GM12801 (cell line): ENCODE measurements around the gene GATA5.

Experiments used
- TF ChIP-seq, protein P1 (sequence below): IDR thresholded peaks from one replicate; pipeline ENCODE4 v1.5.1; 2011; ENCODE audit warnings: control low read depth; ENCODE audit not compliant: insufficient read length; ENCODE audit errors: extremely low read depth

GATA5 gene

DNA sequence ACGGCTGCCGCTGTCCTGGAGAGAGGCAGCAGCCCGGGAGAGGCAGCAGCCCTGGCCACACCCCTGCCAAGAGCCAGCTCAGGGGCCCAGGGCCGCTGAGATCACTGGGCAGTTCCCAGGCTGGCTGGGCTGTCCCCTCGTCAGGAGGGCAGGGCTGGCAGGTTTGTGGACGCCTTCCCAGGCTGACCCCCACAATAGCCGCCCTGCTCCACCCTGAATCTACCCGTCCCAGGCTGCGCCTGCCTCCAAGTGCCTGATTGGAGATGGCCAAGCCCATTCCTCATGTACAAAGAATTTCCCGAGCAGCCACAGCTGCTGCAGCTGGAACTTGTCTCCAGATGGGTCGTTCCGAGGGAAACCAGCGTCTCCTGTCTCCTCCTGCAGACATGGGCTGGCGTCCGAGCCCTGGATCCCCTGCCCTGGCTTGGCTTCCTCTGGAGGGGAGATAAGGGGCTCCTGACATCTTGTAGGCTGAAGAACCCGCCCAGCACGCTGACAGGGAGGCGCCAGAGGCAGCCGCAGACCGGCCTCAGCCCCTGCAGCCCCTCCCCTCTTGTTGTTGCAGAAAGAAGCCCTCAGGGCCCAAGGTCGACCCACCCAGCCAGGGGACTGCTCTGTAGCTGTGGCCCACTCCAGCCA is 9.4 kb upstream of the GATA5 start:
- TF ChIP-seq, protein P1, sequence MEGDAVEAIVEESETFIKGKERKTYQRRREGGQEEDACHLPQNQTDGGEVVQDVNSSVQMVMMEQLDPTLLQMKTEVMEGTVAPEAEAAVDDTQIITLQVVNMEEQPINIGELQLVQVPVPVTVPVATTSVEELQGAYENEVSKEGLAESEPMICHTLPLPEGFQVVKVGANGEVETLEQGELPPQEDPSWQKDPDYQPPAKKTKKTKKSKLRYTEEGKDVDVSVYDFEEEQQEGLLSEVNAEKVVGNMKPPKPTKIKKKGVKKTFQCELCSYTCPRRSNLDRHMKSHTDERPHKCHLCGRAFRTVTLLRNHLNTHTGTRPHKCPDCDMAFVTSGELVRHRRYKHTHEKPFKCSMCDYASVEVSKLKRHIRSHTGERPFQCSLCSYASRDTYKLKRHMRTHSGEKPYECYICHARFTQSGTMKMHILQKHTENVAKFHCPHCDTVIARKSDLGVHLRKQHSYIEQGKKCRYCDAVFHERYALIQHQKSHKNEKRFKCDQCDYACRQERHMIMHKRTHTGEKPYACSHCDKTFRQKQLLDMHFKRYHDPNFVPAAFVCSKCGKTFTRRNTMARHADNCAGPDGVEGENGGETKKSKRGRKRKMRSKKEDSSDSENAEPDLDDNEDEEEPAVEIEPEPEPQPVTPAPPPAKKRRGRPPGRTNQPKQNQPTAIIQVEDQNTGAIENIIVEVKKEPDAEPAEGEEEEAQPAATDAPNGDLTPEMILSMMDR = no peak

DNA sequence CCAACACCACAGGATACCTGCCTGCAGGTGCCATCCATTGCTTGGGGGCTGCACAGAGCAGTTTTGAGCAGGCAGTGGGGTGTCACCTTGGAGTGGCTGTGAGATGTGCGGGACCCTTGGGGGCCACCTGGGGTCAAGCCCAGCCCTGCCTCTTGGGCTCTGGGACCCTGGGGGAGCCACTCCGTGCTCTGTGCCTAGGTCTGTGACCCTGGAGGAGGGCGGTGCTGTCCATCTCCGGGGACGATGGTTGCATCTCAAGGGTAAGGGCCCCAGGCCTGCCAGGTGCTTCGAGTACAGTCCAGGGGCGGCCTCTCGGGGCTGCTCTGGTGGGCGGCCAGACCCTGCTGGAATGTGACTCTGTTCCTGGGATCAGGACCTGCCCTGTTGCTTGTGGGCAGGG is 8.7 kb upstream of the GATA5 start:
- TF ChIP-seq, protein P1 = no peak

DNA sequence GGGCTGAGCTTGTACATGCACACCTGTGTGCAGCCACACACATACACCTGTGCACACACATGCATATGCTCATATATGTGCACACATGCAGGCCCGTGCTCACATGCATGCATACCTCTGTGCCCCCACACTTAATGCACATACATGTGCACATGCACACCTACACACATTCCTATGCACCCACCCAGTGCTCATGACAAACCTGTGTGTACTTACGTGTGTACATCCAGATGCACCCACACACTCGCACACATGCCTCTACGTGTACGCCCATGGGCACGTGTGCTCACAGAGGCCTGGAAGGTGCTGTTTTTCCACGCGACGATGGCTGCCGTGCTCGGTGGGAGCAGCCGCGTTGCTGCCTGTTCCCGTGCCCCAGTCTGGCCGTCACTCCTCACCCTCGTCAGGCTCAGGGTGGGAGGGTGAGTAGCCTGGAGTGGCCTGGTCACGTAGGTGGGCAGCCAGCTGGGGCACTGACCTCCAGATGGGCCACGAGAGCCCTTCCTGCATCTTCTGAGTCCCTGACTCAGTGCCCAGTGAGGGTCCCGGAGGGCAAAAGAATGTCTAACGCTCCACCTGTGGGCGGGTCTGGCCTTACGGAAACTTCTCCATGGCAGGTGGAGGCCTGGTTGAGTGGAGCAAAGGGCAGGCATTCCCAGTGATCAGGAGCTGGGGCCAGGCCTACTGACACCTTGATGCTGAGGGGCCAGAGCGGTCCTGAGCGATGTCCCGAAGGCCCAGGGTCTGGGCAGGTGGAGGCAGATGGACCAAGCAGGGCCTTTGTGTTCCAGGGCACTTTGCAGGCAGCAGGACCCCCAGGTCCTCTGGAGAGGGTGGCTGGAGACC is 8.0 kb upstream of the GATA5 start:
- TF ChIP-seq, protein P1 = no peak

DNA sequence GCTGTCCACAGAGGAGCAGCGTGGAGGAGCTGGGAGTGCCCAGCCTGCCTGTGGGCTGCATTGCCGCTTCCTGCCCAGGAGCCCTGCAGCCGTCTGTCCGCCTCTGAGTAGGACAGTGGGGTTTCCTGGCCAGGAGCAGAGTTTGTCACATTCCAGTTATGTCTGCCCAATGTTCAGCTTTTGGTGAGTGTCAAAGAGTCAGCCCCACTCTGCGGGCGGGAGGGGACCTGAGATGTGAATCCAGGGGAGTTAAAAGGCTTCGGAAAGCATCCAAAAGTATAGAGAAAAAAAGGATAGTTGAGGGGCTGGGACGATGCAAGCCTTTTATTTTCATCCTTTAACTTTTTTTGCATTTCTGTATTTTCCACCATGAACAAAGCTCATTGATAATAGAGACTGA is 7.2 kb upstream of the GATA5 start:
- TF ChIP-seq, protein P1 = no peak

DNA sequence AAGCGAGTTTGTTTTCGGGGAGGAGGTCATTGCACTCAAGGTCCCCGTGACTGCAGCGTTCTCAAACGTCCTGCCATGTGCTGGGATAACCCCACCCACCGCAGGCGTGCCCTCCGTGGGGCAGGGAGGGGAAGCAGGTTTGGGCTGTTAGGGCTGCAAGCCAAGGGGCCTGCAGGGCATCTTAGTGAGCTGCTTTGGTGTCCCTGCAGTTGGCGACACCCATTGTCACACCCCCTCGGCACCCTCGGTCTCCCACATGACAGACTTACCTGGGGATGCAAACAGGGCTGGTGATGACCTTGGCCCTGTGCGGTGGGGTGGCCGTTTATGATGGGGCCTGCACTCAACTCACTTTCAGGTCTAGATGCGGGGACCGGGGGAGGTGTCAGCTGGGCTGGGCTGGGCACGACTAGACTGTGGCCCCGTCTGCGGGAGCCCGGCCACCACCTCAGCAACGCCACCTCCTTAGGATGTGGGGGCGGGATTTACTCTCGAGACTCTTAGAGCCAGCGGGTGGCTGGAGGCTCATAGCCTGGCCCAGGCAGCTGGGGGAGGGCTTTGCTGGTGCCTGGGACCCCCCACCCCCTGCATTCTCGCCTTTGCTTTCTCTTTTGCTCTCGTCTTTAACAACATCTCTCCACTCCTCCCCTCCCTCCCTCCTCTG is 6.5 kb upstream of the GATA5 start:
- TF ChIP-seq, protein P1 = no peak

DNA sequence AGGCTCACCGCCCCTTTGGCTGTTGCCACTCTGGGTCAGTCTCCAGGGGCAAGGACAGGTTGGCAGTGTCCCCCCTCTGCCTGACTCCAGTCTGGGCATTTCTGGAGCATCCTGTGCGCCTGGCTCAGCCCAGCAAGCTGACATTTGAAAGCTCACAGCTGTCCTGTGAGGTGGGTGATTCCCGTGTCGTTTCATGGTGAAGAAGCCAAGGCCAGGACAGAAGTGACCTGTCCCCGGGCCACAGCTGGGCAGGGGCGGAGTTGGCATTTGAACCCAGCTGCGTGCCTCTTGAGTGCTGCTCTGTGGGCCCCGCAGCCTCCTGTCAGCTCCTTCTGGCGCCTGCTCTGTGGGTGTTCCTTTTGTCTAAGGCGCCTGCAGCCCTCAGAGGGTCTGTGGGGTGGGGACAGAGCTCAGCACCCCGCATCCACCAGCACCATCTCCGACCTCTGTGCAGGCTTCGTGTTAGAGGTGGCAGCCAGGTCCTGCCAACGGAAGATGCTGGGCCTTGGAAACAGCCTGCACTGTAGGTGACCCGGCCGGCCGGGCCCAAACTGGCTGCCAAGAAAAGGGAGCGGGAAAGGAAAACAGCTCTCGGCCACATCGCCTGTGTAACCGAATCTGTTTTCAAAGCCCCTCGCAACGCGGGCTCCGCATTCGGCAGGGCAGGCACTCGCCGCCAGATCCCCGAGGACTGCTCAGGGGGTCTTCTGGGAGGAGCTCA is 5.8 kb upstream of the GATA5 start:
- TF ChIP-seq, protein P1 = no peak

DNA sequence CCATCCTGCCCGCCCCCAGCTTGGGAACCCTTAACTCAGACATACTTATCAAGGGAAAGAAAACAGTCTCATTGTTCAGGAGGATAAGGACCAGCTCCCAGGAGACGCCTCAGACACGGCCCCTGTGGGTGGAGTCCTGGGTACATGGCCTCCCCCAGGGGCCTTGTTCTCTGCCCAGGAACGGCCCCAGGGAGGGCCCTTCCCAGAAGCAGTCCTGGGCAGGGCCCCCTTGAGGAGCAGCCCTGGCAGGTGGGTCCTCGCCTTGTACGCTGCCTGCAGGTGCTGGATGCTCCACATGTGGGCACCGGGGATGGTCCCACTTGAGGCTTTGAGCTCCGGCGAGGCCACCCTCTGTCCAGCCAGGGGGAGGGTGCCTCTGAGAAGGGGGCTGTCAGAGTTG is 4.5 kb upstream of the GATA5 start:
- TF ChIP-seq, protein P1 = no peak
